Muscle of leg (tissue), 11 donors: ENCODE results near the gene AQP9. TPM values are rescaled to one million over a fixed set of nuclear protein-coding genes. Genes with fewer than 3 reads are reported as not detected.
A peak's percentile ranks its signal among the peaks of the same experiment; 100 is the strongest.

Experiments used
- DNase-seq: peaks from one replicate; pipeline ENCODE4 v3.0.0; 2013
- H3K27ac ChIP-seq: one replicate; pipeline ENCODE4 v1.5.1; 2013; ENCODE audit warnings: mild to moderate bottlenecking, low read length, control low read depth
- H3K27me3 ChIP-seq: one replicate; pipeline ENCODE4 v1.6.1; 2013; ENCODE audit warnings: low read length; ENCODE audit not compliant: control insufficient read depth, insufficient read depth
- H3K36me3 ChIP-seq: one replicate; pipeline ENCODE4 v1.6.1; 2013; ENCODE audit warnings: low read length; ENCODE audit not compliant: control insufficient read depth, insufficient read depth
- H3K4me1 ChIP-seq: one replicate; pipeline ENCODE4 v1.6.1; 2013; ENCODE audit warnings: low read length; ENCODE audit not compliant: control insufficient read depth, insufficient read depth
- H3K4me3 ChIP-seq: one replicate; pipeline ENCODE4 v1.5.1; 2013; ENCODE audit warnings: low read length, control low read depth
- H3K9me3 ChIP-seq: replicated peaks from 2 replicates; pipeline ENCODE4 v1.6.1; 2013; ENCODE audit warnings: low read depth, low read length; ENCODE audit not compliant: control insufficient read depth
- WGBS: methylation state at CpG from one replicate; pipeline ENCODE4 v1.1.5; 2013; ENCODE audit warnings: missing lambda C conversion rate; ENCODE audit not compliant: insufficient coverage; 5-methylcytosine and 5-hydroxymethylcytosine counted together
- polyA plus RNA-seq, 8 donors: library from polyadenylated mRNA; unstranded; fragments of 120-200 nt; gene quantifications; one replicate each; pipeline versions ENCODE4 v1.2.1 to v1.2.3, GENCODE V29; 2013; ENCODE audit warnings: inconsistent platforms in 1 of 8, low replicate concordance in 1 of 8; ENCODE audit not compliant: insufficient read length in 8 of 8, insufficient read depth in 1 of 8
- total RNA-seq: library from RNA; stranded (reverse); fragments of 120-200 nt; gene quantifications from one replicate; pipeline ENCODE4 v1.2.4, GENCODE V29; 2013

Gene AQP9
- total and polyA plus RNA-seq, 9 donors, result 0.05 to 0.72 (median 0.12) TPM; not detected in 1

DNA sequence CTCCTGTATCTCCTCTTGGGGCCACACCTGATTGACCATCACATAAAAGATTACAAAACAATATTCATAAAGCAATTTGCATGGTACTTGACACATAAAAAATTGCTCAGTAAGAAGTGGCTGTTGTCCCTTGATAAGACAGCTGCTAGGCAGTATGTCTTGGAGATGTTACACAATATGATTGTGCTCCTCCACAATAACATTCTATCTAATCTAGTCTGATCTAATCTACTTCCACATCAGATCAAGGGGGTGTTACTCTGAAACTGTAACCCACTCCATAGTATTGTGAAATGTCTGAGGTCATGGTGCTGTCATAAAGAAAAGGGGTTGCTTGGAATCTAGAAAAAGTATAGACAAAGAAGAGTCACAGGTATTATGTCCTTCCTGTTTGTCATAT is 23.4 kb upstream of the AQP9 start:
- Histone ChIP-seq H3K36me3 (no peaks in the 10 kb centered on the region), H3K4me1 (no peaks in the 10 kb centered on the region), H3K27ac (no peak overlapping the region), H3K9me3 (no peaks in the 10 kb centered on the region), H3K4me3 (no peak overlapping the region), H3K27me3 (no peaks in the 10 kb centered on the region)
- no peak for DNase-seq

DNA sequence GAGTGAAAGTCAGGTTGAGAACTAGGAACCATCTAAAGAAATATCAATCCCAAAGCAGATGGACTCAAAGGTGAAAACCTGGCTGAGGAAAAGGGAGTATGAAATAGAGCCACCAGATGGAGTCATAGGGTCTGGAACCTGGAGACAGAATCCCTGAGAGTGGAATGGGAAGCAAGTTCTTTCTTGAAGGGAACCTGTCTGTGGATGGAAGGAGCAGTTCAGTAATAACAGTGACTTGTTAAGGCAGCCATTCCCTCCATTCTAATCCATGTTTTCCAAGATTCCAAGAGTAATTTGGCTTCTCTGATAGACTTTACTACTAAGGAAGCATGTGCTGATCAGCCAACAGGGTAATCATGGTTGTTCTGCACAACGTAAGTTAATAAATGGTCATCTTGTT is 22.5 kb upstream of the AQP9 start:
- peak; percentile 28 for DNase-seq
- Histone ChIP-seq H3K27ac (no peak overlapping the region), H3K9me3 (no peaks in the 10 kb centered on the region), H3K27me3 (no peaks in the 10 kb centered on the region), H3K4me1 (no peaks in the 10 kb centered on the region), H3K36me3 (no peaks in the 10 kb centered on the region), H3K4me3 (no peak overlapping the region)
- no CpG with 5 or more reads among the region's 1 CpG for WGBS

DNA sequence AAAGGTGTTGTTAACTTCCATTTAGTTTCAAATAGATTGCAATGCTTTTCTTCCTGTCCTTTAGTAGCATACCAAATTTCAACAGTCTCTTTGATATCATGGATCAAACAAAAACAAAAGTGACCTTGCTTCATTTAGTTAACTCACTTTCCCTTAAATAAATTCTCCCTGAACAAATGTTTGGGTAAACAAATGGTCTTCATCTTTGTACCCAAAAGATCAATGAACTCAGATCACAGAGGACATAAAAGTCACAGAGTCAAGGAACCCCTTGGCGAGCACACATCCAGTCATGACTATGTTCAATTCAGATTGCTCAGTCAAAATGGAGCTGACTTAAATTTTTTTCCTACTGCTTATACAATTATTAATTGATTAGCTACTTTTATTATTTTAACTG is 20.6 kb upstream of the AQP9 start:
- WGBS, result no CpG with 5 or more reads among the region's 1 CpG
- no peak overlapping the region for H3K27ac ChIP-seq

DNA sequence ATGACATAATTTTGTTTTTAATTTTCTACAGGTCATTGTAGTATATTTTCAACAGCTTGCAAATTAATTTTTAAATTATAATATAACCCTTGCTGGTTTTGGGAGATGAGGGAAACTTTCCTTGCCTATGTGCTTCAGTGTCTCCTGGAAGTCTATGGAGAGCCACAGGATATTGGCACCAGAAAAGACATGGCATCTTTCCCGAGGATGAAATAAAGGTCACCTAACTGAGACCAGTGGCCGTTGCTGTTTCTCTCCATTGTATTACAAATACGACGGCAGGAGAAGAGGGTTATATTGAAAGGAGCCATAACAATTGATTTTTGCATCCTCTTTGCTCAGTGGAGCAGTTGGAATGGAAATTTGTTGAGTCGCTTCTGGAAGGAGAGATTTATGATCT is 19.9 kb upstream of the AQP9 start:
- WGBS, result no CpG with 5 or more reads among the region's 5 CpGs
- H3K4me3 ChIP-seq, result no peak overlapping the region
- no peak overlapping the region for H3K27ac ChIP-seq
- no peaks in the 10 kb centered on the region for H3K36me3 ChIP-seq
- DNase-seq, result no peak
- no peaks in the 10 kb centered on the region for H3K9me3 ChIP-seq
- no peaks in the 10 kb centered on the region for H3K4me1 ChIP-seq
- no peaks in the 10 kb centered on the region for H3K27me3 ChIP-seq

More for the DNA sequence above, 20.6 kb upstream of the AQP9 start:
- no peaks in the 10 kb centered on the region for H3K36me3 ChIP-seq
- H3K4me1 ChIP-seq, result no peaks in the 10 kb centered on the region
- no peaks in the 10 kb centered on the region for H3K27me3 ChIP-seq
- DNase-seq, result no peak
- no peaks in the 10 kb centered on the region for H3K9me3 ChIP-seq
- no peak overlapping the region for H3K4me3 ChIP-seq

DNA sequence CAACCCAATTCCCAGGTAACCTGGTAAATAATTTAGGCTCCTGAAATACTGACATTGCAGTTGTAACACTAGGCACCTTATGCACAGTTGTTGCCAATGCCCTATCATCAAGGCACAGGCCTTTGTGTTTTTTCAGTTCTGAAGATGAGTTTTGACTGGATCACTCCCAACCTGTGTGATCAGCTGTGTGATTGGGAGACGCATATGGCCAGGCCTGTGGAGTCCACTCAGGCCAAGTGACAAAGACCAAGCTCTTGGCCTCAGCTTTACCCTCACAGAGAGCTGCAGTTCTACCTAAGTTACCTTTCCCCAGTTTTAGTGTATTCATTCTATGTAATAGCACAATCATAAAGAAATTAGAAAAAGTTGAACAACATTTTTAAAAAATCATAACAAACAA is 19.2 kb upstream of the AQP9 start:
- Histone ChIP-seq H3K4me3 (no peak overlapping the region), H3K27me3 (no peaks in the 10 kb centered on the region), H3K36me3 (no peaks in the 10 kb centered on the region), H3K9me3 (no peaks in the 10 kb centered on the region), H3K27ac (no peak overlapping the region), H3K4me1 (no peaks in the 10 kb centered on the region)
- no peak for DNase-seq
- no CpG with 5 or more reads among the region's 1 CpG for WGBS

DNA sequence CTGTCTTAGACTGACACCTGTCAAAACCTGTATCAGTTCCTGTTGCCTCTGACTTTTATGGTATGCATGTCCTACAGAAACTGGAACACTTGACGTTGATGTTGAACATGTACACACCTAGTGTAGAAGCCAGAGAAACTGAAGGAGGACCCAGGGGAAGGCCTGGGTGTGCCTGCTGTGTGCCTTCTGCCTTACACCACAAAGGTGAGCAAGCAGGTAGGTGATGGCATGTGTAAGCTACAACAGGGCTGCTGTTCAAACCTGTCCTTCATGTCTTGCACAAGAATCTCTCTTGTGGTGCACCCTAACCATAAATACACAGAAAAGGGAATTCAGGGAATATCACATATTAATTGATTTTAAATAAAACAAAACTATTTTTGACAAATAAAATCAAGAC is 13.6 kb upstream of the AQP9 start:
- Histone ChIP-seq H3K4me3 (no peak overlapping the region), H3K27me3 (no peaks in the 10 kb centered on the region), H3K27ac (no peak overlapping the region), H3K4me1 (no peaks in the 10 kb centered on the region), H3K36me3 (no peaks in the 10 kb centered on the region), H3K9me3 (no peaks in the 10 kb centered on the region)
- DNase-seq, result no peak
- WGBS, result no CpG with 5 or more reads among the region's 1 CpG

DNA sequence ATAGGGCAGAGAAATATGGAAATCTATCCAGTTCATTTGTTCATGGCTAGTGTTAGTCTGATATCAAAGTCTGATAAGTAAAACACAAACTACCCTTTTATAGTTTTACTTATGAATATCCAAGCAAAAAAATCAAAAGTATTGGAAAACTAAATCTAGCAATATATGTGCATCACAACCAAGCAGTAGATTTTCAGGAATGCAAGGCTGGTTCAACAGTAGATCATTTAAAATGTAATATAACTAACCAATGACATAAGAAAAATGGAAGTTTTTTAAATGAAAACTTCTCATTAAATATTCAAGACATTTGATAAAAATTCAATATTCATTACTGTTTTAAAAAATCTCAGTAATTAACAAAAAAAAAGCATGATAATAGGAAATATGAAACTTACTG is 12.8 kb upstream of the AQP9 start:
- H3K27ac ChIP-seq, result no peak overlapping the region
- H3K27me3 ChIP-seq, result no peaks in the 10 kb centered on the region
- H3K4me3 ChIP-seq, result no peak overlapping the region
- H3K9me3 ChIP-seq, result no peaks in the 10 kb centered on the region
- H3K36me3 ChIP-seq, result no peaks in the 10 kb centered on the region
- no peaks in the 10 kb centered on the region for H3K4me1 ChIP-seq
- no peak for DNase-seq

DNA sequence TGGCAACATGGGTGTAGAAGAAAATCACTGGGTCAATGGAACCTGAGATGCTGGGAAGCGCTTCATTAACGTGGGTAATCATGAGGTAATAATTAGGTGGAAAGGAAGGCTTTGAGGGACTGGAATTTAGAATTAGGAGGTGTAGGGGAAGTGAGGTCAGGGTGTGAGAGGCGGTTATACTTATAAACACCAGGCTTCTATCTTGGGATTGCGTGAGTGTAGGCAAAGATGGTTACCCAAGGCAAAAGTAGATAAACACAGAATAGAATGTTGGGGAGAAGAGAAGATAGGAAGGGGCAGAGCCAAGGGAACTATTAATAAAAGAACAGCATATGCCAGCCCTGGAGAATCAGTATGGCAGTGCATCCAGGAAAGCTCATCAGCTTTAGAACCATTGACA is 3.3 kb upstream of the AQP9 start:
- no peak for DNase-seq
- WGBS, result 85% methylated on average over 4 of the region's 4 CpGs
- Histone ChIP-seq H3K27ac (no peak overlapping the region), H3K27me3 (no peaks in the 10 kb centered on the region), H3K9me3 (no peaks in the 10 kb centered on the region), H3K4me3 (no peak overlapping the region), H3K36me3 (no peaks in the 10 kb centered on the region), H3K4me1 (peaks cover 1% of the 10 kb centered on the region)

DNA sequence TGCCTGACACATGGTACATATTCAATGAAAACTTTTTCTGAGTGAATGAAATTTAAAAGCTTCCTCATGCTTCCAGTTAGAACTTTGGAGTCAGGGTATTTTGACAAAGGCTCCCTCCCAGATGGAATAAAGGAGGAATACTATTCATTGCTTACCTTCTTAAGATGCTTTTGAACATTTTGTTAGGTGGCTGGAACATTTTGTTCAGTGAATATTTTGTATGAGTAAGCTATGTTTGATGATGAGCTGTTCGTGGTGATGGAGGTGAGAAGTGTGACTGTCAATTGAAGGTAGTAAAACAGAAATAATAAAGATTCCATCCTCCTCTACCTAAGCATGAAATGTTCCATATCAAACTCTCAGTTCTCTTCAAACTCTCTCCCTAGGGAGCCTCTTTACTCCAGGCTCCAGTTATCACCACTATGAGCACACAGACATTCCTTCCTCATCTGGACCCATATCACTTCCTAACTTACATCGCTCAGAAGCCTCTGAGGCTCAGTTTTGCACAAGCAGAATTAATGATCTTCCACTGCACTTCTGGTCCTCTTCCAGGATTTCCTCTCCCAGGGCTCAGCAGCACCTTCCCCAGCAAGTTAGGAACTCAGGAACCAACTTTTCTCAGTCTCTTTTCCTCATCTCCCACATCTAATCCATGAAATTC is 2.5 kb upstream of the AQP9 start:
- Histone ChIP-seq H3K27me3 (no peaks in the 10 kb centered on the region), H3K27ac (no peak overlapping the region), H3K4me1 (peaks cover 2% of the 10 kb centered on the region), H3K36me3 (no peaks in the 10 kb centered on the region), H3K4me3 (no peak overlapping the region), H3K9me3 (no peaks in the 10 kb centered on the region)
- 63% methylated on average over 1 of the region's 2 CpGs for WGBS
- DNase-seq, result no peak

DNA sequence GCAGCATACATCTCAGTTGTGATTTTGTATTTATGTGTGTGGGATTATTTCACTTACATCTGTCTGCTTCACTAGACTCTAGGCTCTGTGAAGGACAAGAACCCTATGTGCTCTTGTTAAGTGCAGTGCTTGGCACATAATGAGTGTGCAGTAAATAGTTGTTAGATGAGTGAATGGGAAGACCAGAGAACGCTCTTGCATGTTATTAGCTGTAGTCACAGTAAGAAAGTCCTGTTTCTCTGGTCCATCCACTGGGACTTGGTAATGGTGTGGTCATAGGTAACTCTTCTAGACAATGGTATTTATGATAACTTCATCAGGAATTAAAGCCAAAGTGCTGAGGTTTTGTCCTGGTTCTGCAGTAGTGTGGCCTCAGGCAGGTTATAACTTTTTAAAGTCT is 1.4 kb upstream of the AQP9 start:
- H3K4me3 ChIP-seq, result no peak overlapping the region
- no peak for DNase-seq
- no peaks in the 10 kb centered on the region for H3K27me3 ChIP-seq
- WGBS, result 100% methylated on average over 1 of the region's 1 CpG
- H3K36me3 ChIP-seq, result no peaks in the 10 kb centered on the region
- peaks cover 2% of the 10 kb centered on the region for H3K4me1 ChIP-seq
- no peak overlapping the region for H3K27ac ChIP-seq
- H3K9me3 ChIP-seq, result no peaks in the 10 kb centered on the region

DNA sequence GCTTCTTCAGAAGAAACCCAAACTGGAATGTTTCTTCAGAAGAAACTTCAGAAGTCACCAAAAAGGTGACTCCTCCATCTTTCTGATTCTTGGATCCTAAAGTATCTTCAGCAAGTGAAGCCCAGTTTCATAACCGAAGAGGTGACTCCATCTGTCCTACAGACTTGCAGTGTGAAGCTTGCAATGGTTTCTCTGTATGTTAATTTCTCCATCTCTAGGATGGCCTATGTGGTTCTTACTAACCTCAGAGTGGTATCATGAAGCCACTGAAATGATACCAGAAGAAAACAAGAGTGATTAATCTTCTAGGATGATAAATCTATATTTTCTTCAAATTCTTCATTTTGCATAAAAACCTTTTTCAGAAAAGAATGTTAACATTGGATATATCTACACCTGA is 495 bp upstream of the AQP9 start:
- Histone ChIP-seq H3K27me3 (no peaks in the 10 kb centered on the region), H3K36me3 (no peaks in the 10 kb centered on the region), H3K4me1 (peaks cover 2% of the 10 kb centered on the region), H3K4me3 (no peak overlapping the region), H3K9me3 (no peaks in the 10 kb centered on the region), H3K27ac (no peak overlapping the region)
- WGBS, result no CpG with 5 or more reads among the region's 1 CpG
- no peak for DNase-seq
